SU-DHL-6 (cell line): ENCODE data around the gene RALB.

ENCODE experiments used
- CTCF ChIP-seq: fragments of 200-600 bp; sonication (generic); IDR thresholded peaks from one replicate; pipeline ENCODE4 v1.5.1; 2017; ENCODE audit warnings: antibody characterized with exemption, mild to moderate bottlenecking, low read length, moderate library complexity; ENCODE audit not compliant: insufficient read depth, poor library complexity, severe bottlenecking
- EZH2phosphoT487 ChIP-seq: fragments of 200-600 bp; sonication (generic), shearing (Covaris generic); conservative IDR thresholded peaks from 2 replicates; pipeline ENCODE4 v1.6.1; 2018; ENCODE audit warnings: mild to moderate bottlenecking, antibody characterized with exemption, low read length, moderate library complexity, mixed read lengths

GRCh38 chr2:120262761-120263428 is 10.2 kb downstream of the RALB start:
- TF ChIP-seq CTCF: no peak
- TF ChIP-seq EZH2phosphoT487: no peak
